ENCODE measurements around the gene PPP2R1A.

GRCh38 chr19:52176574-52176973 lies 13.3 kb upstream of the PPP2R1A start:
- TF ChIP-seq, protein P1, sequence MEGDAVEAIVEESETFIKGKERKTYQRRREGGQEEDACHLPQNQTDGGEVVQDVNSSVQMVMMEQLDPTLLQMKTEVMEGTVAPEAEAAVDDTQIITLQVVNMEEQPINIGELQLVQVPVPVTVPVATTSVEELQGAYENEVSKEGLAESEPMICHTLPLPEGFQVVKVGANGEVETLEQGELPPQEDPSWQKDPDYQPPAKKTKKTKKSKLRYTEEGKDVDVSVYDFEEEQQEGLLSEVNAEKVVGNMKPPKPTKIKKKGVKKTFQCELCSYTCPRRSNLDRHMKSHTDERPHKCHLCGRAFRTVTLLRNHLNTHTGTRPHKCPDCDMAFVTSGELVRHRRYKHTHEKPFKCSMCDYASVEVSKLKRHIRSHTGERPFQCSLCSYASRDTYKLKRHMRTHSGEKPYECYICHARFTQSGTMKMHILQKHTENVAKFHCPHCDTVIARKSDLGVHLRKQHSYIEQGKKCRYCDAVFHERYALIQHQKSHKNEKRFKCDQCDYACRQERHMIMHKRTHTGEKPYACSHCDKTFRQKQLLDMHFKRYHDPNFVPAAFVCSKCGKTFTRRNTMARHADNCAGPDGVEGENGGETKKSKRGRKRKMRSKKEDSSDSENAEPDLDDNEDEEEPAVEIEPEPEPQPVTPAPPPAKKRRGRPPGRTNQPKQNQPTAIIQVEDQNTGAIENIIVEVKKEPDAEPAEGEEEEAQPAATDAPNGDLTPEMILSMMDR (tag by site-specific recombination; IDR thresholded peaks at IDR 0.05) = no peak
- TF ChIP-seq ZNF169 (tag by site-specific recombination; IDR thresholded peaks at IDR 0.05) (no peak), ZNF530 (tag by site-specific recombination; IDR thresholded peaks at IDR 0.05; ENCODE audit: low read depth) (no peak), ZNF791 (tag by site-specific recombination; IDR thresholded peaks at IDR 0.05) (no peak), ZNF239 (tag by site-specific recombination; IDR thresholded peaks at IDR 0.05) (no peak), ZFP41 (tag by site-specific recombination; IDR thresholded peaks at IDR 0.05; ENCODE audit: borderline replicate concordance) (no peak), ZNF354C (tag by site-specific recombination; IDR thresholded peaks at IDR 0.05; ENCODE audit: borderline replicate concordance, low read depth) (no peak), ZNF133 (tag by site-specific recombination; IDR thresholded peaks at IDR 0.05) (no peak), ZNF670 (tag by site-specific recombination; IDR thresholded peaks at IDR 0.05; ENCODE audit: low read depth) (no peak), ZFHX2 (tag by site-specific recombination; conservative IDR thresholded peaks at IDR 0.05) (no peak)
- TF ChIP-seq, protein P2, sequence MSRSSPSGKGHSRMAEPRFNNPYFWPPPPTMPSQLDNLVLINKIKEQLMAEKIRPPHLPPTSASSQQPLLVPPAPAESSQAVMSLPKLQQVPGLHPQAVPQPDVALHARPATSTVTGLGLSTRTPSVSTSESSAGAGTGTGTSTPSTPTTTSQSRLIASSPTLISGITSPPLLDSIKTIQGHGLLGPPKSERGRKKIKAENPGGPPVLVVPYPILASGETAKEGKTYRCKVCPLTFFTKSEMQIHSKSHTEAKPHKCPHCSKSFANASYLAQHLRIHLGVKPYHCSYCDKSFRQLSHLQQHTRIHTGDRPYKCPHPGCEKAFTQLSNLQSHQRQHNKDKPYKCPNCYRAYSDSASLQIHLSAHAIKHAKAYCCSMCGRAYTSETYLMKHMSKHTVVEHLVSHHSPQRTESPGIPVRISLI (tag by site-specific recombination; IDR thresholded peaks at IDR 0.05) = no peak
- TF ChIP-seq, protein P3, sequence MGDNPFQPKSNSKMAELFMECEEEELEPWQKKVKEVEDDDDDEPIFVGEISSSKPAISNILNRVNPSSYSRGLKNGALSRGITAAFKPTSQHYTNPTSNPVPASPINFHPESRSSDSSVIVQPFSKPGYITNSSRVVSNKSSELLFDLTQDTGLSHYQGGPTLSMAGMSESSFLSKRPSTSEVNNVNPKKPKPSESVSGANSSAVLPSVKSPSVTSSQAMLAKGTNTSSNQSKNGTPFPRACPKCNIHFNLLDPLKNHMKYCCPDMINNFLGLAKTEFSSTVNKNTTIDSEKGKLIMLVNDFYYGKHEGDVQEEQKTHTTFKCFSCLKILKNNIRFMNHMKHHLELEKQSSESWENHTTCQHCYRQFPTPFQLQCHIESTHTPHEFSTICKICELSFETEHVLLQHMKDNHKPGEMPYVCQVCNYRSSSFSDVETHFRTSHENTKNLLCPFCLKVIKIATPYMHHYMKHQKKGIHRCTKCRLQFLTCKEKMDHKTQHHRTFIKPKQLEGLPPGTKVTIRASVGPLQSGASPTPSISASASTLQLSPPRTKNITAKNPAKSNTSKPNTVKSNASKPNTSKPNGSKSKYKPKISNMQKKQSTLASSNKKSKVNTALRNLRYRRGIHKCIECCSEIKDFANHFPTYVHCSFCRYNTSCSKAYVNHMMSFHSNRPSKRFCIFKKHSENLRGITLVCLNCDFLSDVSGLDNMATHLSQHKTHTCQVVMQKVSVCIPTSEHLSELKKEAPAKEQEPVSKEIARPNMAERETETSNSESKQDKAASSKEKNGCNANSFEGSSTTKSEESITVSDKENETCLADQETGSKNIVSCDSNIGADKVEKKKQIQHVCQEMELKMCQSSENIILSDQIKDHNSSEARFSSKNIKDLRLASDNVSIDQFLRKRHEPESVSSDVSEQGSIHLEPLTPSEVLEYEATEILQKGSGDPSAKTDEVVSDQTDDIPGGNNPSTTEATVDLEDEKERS (tag by site-specific recombination; IDR thresholded peaks at IDR 0.05) = no peak
